HCT116 (cell line): ENCODE measurements around the gene HLA-DRB5.

Source experiments
- CBX3 ChIP-seq: IDR thresholded peaks from 2 replicates; pipeline ENCODE4 v1.6.1; 2012; ENCODE audit warnings: low read depth
- CEBPB ChIP-seq: IDR thresholded peaks from 2 replicates; pipeline ENCODE4 v1.6.1; 2012; ENCODE audit warnings: low read depth
- EGR1 ChIP-seq: IDR thresholded peaks from 2 replicates; pipeline ENCODE4 v1.6.1; 2012; ENCODE audit warnings: low read depth
- EZH2phosphoT487 ChIP-seq: fragments of 200-600 bp; IDR thresholded peaks from 2 replicates; pipeline ENCODE4 v1.6.1; 2018; ENCODE audit warnings: antibody characterized with exemption, borderline replicate concordance
- JUND ChIP-seq: IDR thresholded peaks from 2 replicates; pipeline ENCODE4 v1.6.1; 2012
- POLR2A ChIP-seq: IDR thresholded peaks from 2 replicates; pipeline ENCODE4 v1.7.0; 2011; ENCODE audit warnings: borderline replicate concordance; ENCODE audit not compliant: insufficient read depth, insufficient read length; ENCODE audit errors: extremely low read depth
- RAD21 ChIP-seq: IDR thresholded peaks from 2 replicates; pipeline ENCODE4 v1.6.1; 2012; ENCODE audit warnings: low read depth, mild to moderate bottlenecking
- SIN3A ChIP-seq: IDR thresholded peaks from 2 replicates; pipeline ENCODE4 v1.6.1; 2012; ENCODE audit warnings: low read depth
- TF ChIP-seq, protein P1 (sequence below), 3 experiments: fragments of 200-600 bp in 1 of 3; sonication (generic) in 1 of 3; IDR thresholded peaks in 2 of 3; conservative IDR thresholded peaks in 1 of 3; 2 replicates each; pipeline ENCODE4 v1.5.1; 2012 to 2017; ENCODE audit warnings: low read depth in 2 of 3, low read length in 2 of 3, antibody characterized with exemption in 1 of 3, borderline replicate concordance in 1 of 3, control low read depth in 1 of 3, mild to moderate bottlenecking in 1 of 3, mixed read lengths in 1 of 3, mixed run types in 1 of 3, moderate library complexity in 1 of 3; ENCODE audit not compliant: insufficient read depth in 1 of 3
- TF ChIP-seq, protein P2 (sequence below): IDR thresholded peaks from 2 replicates; pipeline ENCODE4 v1.6.1; 2012

DNA sequence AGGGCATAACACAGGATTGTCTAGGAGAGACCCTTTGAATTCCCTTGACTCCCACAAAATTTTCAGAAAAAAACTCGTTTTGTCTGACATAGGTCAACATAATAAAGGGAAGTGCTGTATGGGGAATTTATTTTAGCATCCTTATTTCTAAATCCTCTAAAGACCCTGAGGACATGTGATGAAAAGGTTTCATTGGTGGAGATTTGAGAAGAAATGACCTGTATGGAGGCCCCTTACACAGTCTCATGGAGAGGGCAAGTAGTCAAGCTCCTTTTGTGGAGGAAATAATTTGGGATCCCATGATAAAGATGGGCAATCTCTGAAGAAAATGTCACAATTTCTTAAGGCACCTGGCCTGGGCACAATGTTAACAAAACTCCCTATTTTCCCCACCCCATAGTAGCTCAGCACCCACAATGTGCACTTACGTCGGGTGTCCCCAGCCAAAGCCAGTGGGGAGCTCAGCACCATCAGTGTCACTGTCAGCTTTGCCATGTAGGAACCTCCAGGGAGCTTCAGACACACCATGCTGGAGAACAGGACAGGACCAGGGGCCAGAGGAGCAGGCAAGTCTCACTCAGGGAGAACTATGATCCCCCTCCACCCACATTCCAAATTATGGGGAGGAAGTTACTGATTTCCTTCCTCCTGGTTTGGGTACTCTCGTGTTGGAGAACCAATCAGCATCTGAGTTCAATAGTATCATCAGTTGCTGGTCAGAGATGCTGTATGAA lies at the start of gene HLA-DRB5:
- TF ChIP-seq JUND (no peak), SIN3A (no peak), CBX3 (no peak), CEBPB (no peak), POLR2A (no peak), EZH2phosphoT487 (no peak), EGR1 (no peak), RAD21 (no peak)
- TF ChIP-seq, protein P1, sequence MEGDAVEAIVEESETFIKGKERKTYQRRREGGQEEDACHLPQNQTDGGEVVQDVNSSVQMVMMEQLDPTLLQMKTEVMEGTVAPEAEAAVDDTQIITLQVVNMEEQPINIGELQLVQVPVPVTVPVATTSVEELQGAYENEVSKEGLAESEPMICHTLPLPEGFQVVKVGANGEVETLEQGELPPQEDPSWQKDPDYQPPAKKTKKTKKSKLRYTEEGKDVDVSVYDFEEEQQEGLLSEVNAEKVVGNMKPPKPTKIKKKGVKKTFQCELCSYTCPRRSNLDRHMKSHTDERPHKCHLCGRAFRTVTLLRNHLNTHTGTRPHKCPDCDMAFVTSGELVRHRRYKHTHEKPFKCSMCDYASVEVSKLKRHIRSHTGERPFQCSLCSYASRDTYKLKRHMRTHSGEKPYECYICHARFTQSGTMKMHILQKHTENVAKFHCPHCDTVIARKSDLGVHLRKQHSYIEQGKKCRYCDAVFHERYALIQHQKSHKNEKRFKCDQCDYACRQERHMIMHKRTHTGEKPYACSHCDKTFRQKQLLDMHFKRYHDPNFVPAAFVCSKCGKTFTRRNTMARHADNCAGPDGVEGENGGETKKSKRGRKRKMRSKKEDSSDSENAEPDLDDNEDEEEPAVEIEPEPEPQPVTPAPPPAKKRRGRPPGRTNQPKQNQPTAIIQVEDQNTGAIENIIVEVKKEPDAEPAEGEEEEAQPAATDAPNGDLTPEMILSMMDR (IDR thresholded peaks at IDR 0.05 in 2 of 3, conservative IDR thresholded peaks at IDR 0.05 in 1 of 3; ENCODE audit: borderline replicate concordance in 1 of 3, insufficient read depth in 1 of 3, low read depth in 2 of 3, low read length in 2 of 3): no peak
- TF ChIP-seq, protein P2, sequence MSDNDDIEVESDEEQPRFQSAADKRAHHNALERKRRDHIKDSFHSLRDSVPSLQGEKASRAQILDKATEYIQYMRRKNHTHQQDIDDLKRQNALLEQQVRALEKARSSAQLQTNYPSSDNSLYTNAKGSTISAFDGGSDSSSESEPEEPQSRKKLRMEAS: no peak
